SK-N-SH (cell line): Measurements from ENCODE around the gene GSTO1. TPM values are rescaled to one million over a fixed set of nuclear protein-coding genes. Genes with fewer than 3 reads are reported as not detected.

Experiments used
- CTCF ChIA-PET: fragments of 300-600, 350-600 bp; formaldehyde crosslinking; extraction: SDS; loops from one replicate; lab custom pipeline; 2021; lab: Yijun Ruan, JAX
- POLR2A ChIA-PET: fragments of 350-600 bp; sonication (Branson Sonifier 250); formaldehyde crosslinking; extraction: SDS; loops from one replicate; lab custom pipeline; 2020; ENCODE audit warnings: antibody characterized with exemption, inconsistent platforms; lab: Yijun Ruan, JAX
- DNase-seq: peaks from one replicate; pipeline ENCODE4 v3.0.0; 2012
- H2AFZ ChIP-seq: fragments of 200-600 bp; sonication (generic); 2 replicates; pipeline ENCODE4 v1.8.1; 2016; ENCODE audit warnings: antibody characterized with exemption, mild to moderate bottlenecking, low read depth
- H3F3A ChIP-seq: fragments of 200-600 bp; sonication (generic); replicated peaks from 2 replicates; pipeline ENCODE3; 2016; ENCODE audit warnings: antibody characterized with exemption, mild to moderate bottlenecking; ENCODE audit not compliant: insufficient read depth
- H3K27ac ChIP-seq, 2 experiments: fragments of 200-500 bp in 1 of 2; fragments of 200-600 bp in 1 of 2; sonication (Bioruptor generic) in 1 of 2; sonication (generic), shearing (Covaris generic) in 1 of 2; 2 replicates each; pipeline versions ENCODE4 v1.5.1 to v1.6.1; 2014 to 2016; ENCODE audit warnings: low read depth in 2 of 2, inconsistent platforms in 1 of 2, low read length in 1 of 2, mild to moderate bottlenecking in 1 of 2, mixed read lengths in 1 of 2
- H3K27me3 ChIP-seq: fragments of 200-600 bp; sonication (generic), shearing (Covaris generic); 2 replicates; pipeline ENCODE4 v1.6.1; 2016; ENCODE audit warnings: mixed run types; ENCODE audit not compliant: insufficient read depth
- H3K36me3 ChIP-seq, 2 experiments: fragments of 200-500 bp in 1 of 2; fragments of 200-600 bp in 1 of 2; sonication (Bioruptor generic) in 1 of 2; sonication (generic) in 1 of 2; replicated peaks in 1 of 2; 2 replicates each; pipeline versions ENCODE3 to v1.5.1; 2014 to 2016; ENCODE audit warnings: low read length in 1 of 2, mild to moderate bottlenecking in 1 of 2; ENCODE audit not compliant: insufficient read depth in 2 of 2, control insufficient read depth in 1 of 2
- H3K4me1 ChIP-seq, 2 experiments: fragments of 200-500 bp in 1 of 2; fragments of 200-600 bp in 1 of 2; sonication (Bioruptor generic) in 1 of 2; sonication (generic), shearing (Covaris generic) in 1 of 2; 2 replicates each; pipeline versions ENCODE4 v1.5.1 to v1.6.1; 2014 to 2016; ENCODE audit warnings: low read depth in 1 of 2, low read length in 1 of 2, mixed run types in 1 of 2; ENCODE audit not compliant: insufficient read depth in 2 of 2, control insufficient read depth in 1 of 2
- H3K4me2 ChIP-seq: fragments of 200-600 bp; sonication (generic), shearing (Covaris generic); 2 replicates; pipeline ENCODE4 v1.6.1; 2017; ENCODE audit warnings: mixed run types
- H3K4me3 ChIP-seq, 2 experiments: fragments of 200-500 bp in 1 of 2; fragments of 200-600 bp in 1 of 2; sonication (Bioruptor generic) in 1 of 2; sonication (generic), shearing (Covaris generic) in 1 of 2; 2 replicates each; pipeline versions ENCODE4 v1.5.1 to v1.8.1; 2014 to 2016; ENCODE audit warnings: low read depth in 2 of 2, inconsistent platforms in 1 of 2, low read length in 1 of 2, mild to moderate bottlenecking in 1 of 2, mixed read lengths in 1 of 2, moderate library complexity in 1 of 2
- H3K79me2 ChIP-seq: fragments of 200-600 bp; sonication (generic); 2 replicates; pipeline ENCODE4 v1.8.1; 2017; ENCODE audit warnings: mild to moderate bottlenecking; ENCODE audit not compliant: insufficient read depth
- H3K9ac ChIP-seq: fragments of 200-600 bp; sonication (generic); 2 replicates; pipeline ENCODE4 v1.6.1; 2017; ENCODE audit warnings: mixed run types
- H3K9me2 ChIP-seq: fragments of 200-600 bp; sonication (generic); 2 replicates; pipeline ENCODE4 v1.6.1; 2017; ENCODE audit warnings: mixed run types
- H3K9me3 ChIP-seq: fragments of 200-600 bp; sonication (generic); 2 replicates; pipeline ENCODE4 v1.6.1; 2017; ENCODE audit warnings: mixed run types, mild to moderate bottlenecking, moderate library complexity
- H4K20me1 ChIP-seq: fragments of 200-600 bp; sonication (generic); 2 replicates; pipeline ENCODE4 v1.6.1; 2017; ENCODE audit warnings: mild to moderate bottlenecking, mixed run types; ENCODE audit not compliant: insufficient read depth
- CHD2 ChIP-seq: fragments of 150-350 bp; IDR thresholded peaks from 2 replicates; pipeline ENCODE4 v1.6.1; 2018; ENCODE audit warnings: low read length; ENCODE audit not compliant: partially characterized antibody
- ELF1 ChIP-seq: IDR thresholded peaks from 2 replicates; pipeline ENCODE4 v1.4.0; 2012
- EP300 ChIP-seq, 2 experiments: IDR thresholded peaks; 2 replicates each; pipeline versions ENCODE4 v1.4.0 to v1.6.1; 2012; ENCODE audit warnings: borderline replicate concordance in 1 of 2, low read depth in 1 of 2, low read length in 1 of 2
- EZH2phosphoT487 ChIP-seq: fragments of 200-600 bp; sonication (generic); IDR thresholded peaks from 2 replicates; pipeline ENCODE4 v1.6.1; 2017; ENCODE audit warnings: low read depth, mixed run types, mild to moderate bottlenecking, antibody characterized with exemption, moderate library complexity, borderline replicate concordance
- FOXJ3 ChIP-seq: sonication (generic); formaldehyde crosslinking; IDR thresholded peaks from 2 replicates; pipeline ENCODE4 v1.5.1; 2020; ENCODE audit warnings: mild to moderate bottlenecking, missing genetic modification reagents
- FOXM1 ChIP-seq: IDR thresholded peaks from 2 replicates; pipeline ENCODE4 v1.4.0; 2012; ENCODE audit warnings: low read depth, mild to moderate bottlenecking
- GABPA ChIP-seq: IDR thresholded peaks from 2 replicates; pipeline ENCODE4 v1.4.0; 2012; ENCODE audit warnings: low read depth, mild to moderate bottlenecking
- GATA2 ChIP-seq: sonication (generic); formaldehyde crosslinking; IDR thresholded peaks from 2 replicates; pipeline ENCODE4 v1.5.0; 2020; ENCODE audit warnings: mild to moderate bottlenecking, missing genetic modification reagents
- JUND ChIP-seq: IDR thresholded peaks from 2 replicates; pipeline ENCODE4 v1.4.0; 2012
- MXI1 ChIP-seq: IDR thresholded peaks from 2 replicates; pipeline ENCODE4 v1.6.1; 2012; ENCODE audit warnings: mild to moderate bottlenecking, low read depth, low read length, improper control_type of control experiment
- NFIC ChIP-seq: IDR thresholded peaks from 2 replicates; pipeline ENCODE4 v1.4.0; 2012; ENCODE audit warnings: borderline replicate concordance
- RAD21 ChIP-seq: IDR thresholded peaks from 2 replicates; pipeline ENCODE4 v1.6.1; 2012; ENCODE audit warnings: mild to moderate bottlenecking, low read length
- RCOR1 ChIP-seq: fragments of 150-350 bp; IDR thresholded peaks from 2 replicates; pipeline ENCODE4 v1.6.1; 2017; ENCODE audit warnings: antibody characterized with exemption, low read length
- RFX5 ChIP-seq: IDR thresholded peaks from 2 replicates; pipeline ENCODE4 v1.6.1; 2012; ENCODE audit warnings: mild to moderate bottlenecking, improper control_type of control experiment, low read length
- SIN3A ChIP-seq: IDR thresholded peaks from 2 replicates; pipeline ENCODE4 v1.6.1; 2012; ENCODE audit warnings: low read depth, mild to moderate bottlenecking, low read length, moderate library complexity, borderline replicate concordance
- SMC3 ChIP-seq: IDR thresholded peaks from 2 replicates; pipeline ENCODE4 v1.6.1; 2012; ENCODE audit warnings: low read depth, low read length, improper control_type of control experiment
- TAF1 ChIP-seq: IDR thresholded peaks from 2 replicates; pipeline ENCODE4 v1.6.1; 2012; ENCODE audit warnings: low read depth, mild to moderate bottlenecking, low read length, moderate library complexity, borderline replicate concordance
- TCF12 ChIP-seq: IDR thresholded peaks from 2 replicates; pipeline ENCODE4 v1.4.0; 2012
- TEAD4 ChIP-seq: IDR thresholded peaks from 2 replicates; pipeline ENCODE4 v1.4.0; 2012; ENCODE audit warnings: mild to moderate bottlenecking, borderline replicate concordance; ENCODE audit not compliant: insufficient read depth
- YY1 ChIP-seq: IDR thresholded peaks from 2 replicates; pipeline ENCODE4 v1.4.0; 2012; ENCODE audit warnings: low read depth, mild to moderate bottlenecking
- WGBS: methylation state at CpG from one replicate; pipeline ENCODE4 v1.1.6; 2017; ENCODE audit warnings: low lambda C conversion rate; 5-methylcytosine and 5-hydroxymethylcytosine counted together
- polyA plus RNA-seq, 3 experiments: library from polyadenylated mRNA; depleted of rRNA; stranded (reverse); fragments of >200 nt; gene quantifications; 2 replicates each; pipeline ENCODE4 v1.2.3, GENCODE V29; 2012
- TF ChIP-seq, protein P1 (sequence below): fragments of 150-350 bp; IDR thresholded peaks from 2 replicates; pipeline ENCODE4 v1.6.1; 2017; ENCODE audit warnings: antibody characterized with exemption, low read length, low read depth, borderline replicate concordance
- TF ChIP-seq, protein P2 (sequence below): IDR thresholded peaks from 2 replicates; pipeline ENCODE4 v1.4.0; 2012; ENCODE audit warnings: low read depth, borderline replicate concordance
- TF ChIP-seq, protein P3 (sequence below): IDR thresholded peaks from 2 replicates; pipeline ENCODE4 v1.6.1; 2012; ENCODE audit warnings: mild to moderate bottlenecking, low read depth, low read length, moderate library complexity
- TF ChIP-seq, protein P4 (sequence below): fragments of 150-350 bp; IDR thresholded peaks from 2 replicates; pipeline ENCODE4 v1.6.1; 2016; ENCODE audit warnings: mild to moderate bottlenecking, low read depth, low read length
- TF ChIP-seq, protein P5 (sequence below): IDR thresholded peaks from 2 replicates; pipeline ENCODE4; 2012

The GSTO1 gene
- polyA plus RNA-seq, 1 of the 3 experiments (the other 2 are of a cell fraction), result 126 TPM

DNA sequence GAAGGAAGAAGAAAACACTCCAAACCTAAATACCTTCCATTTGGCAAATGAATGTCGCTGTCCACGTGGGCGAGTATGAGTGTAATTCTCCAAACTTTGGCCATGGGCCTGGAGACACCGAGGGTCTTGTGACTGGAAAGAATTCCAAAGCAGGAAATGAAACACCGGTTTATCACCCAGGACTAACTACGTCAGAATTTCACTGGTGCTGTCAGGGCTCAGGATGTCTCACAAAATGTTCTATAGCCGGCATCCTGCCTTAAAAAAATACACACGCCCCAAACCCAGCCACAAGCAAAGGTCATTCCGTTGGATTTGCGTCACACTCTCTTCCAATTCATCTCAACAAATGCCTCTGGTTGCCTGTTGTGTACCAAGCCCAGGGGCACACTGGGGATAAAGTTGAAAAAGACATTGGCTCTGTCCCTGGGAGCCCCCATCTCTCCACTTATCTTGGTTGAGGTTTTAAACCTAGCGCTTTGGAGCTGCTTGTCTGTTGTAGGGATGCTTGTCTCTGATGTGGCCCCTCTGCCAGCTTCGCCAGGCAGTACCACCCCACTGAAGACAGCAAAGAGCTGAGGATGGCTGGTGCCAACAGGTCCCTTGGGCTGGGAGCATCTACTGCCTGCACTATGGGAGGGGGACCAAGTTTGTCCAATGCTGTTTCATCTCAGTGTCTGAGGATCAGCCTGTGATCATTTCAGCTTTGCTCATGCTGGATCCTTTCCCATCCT is 45.5 kb downstream of the GSTO1 start:
- peak overlapping the region; percentile 96 to 98 for H3K27ac ChIP-seq
- no peak for DNase-seq
- no peaks in the 10 kb centered on the region for H3K27me3 ChIP-seq
- H4K20me1 ChIP-seq, result no peaks in the 10 kb centered on the region
- H3F3A ChIP-seq, result peaks cover 19% of the 10 kb centered on the region
- POLR2A ChIA-PET, result interaction anchor here (1.1 kb wide), 1 partner anchor 38 kb away, joined by 3 read pairs; the partner anchor contains the start of gene ITPRIP
- peak overlapping the region; percentile 82 for H3K9ac ChIP-seq
- no peaks in the 10 kb centered on the region for H3K9me2 ChIP-seq
- H3K9me3 ChIP-seq, result no peaks in the 10 kb centered on the region
- H3K4me1 ChIP-seq, result peaks cover 22 to 33% of the 10 kb centered on the region in 2 experiments
- H3K36me3 ChIP-seq, result no peaks in the 10 kb centered on the region
- H3K79me2 ChIP-seq, result no peaks in the 10 kb centered on the region
- H2AFZ ChIP-seq, result no peak overlapping the region; the same call in 1 of the 2 replicates
- peak overlapping the region; percentile 83 for H3K4me2 ChIP-seq
- WGBS, result 25% methylated on average over 11 of the region's 12 CpGs
- H3K4me3 ChIP-seq, result peak overlapping the region; percentile 9 to 15; a peak in 2 of 4 replicates
- CTCF ChIA-PET, result interaction anchor here (0.7 to 3.5 kb wide), 15 partner anchors 8 to 322 kb away, joined by 3 to 46 read pairs (median 5); partner anchors contain the start of genes CFAP58 and ITPRIP
- TF ChIP-seq EZH2phosphoT487 (no peak), TEAD4 (no peak), RFX5 (no peak), SIN3A (no peak), NFIC (peak; percentile 58; the same call in 1 of the 2 replicates), EP300 (IDR thresholded peaks at IDR 0.05; ENCODE audit: borderline replicate concordance in 1 of 2, low read depth in 1 of 2, low read length in 1 of 2) (peak in 1 of 2 experiments; percentile 50; a peak in 1 of 4 replicates), JUND (no peak), FOXM1 (no peak), FOXJ3 (no peak), ELF1 (no peak), MXI1 (no peak), GABPA (no peak), GATA2 (CRISPR knock-in tag) (no peak), TAF1 (no peak), RCOR1 (no peak), YY1 (no peak), CHD2 (no peak), RAD21 (no peak), TCF12 (peak; percentile 58), SMC3 (no peak)
- TF ChIP-seq, protein P1, sequence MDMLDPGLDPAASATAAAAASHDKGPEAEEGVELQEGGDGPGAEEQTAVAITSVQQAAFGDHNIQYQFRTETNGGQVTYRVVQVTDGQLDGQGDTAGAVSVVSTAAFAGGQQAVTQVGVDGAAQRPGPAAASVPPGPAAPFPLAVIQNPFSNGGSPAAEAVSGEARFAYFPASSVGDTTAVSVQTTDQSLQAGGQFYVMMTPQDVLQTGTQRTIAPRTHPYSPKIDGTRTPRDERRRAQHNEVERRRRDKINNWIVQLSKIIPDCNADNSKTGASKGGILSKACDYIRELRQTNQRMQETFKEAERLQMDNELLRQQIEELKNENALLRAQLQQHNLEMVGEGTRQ, result no peak
- TF ChIP-seq, protein P2, sequence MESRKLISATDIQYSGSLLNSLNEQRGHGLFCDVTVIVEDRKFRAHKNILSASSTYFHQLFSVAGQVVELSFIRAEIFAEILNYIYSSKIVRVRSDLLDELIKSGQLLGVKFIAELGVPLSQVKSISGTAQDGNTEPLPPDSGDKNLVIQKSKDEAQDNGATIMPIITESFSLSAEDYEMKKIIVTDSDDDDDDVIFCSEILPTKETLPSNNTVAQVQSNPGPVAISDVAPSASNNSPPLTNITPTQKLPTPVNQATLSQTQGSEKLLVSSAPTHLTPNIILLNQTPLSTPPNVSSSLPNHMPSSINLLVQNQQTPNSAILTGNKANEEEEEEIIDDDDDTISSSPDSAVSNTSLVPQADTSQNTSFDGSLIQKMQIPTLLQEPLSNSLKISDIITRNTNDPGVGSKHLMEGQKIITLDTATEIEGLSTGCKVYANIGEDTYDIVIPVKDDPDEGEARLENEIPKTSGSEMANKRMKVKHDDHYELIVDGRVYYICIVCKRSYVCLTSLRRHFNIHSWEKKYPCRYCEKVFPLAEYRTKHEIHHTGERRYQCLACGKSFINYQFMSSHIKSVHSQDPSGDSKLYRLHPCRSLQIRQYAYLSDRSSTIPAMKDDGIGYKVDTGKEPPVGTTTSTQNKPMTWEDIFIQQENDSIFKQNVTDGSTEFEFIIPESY, result no peak
- TF ChIP-seq, protein P3, sequence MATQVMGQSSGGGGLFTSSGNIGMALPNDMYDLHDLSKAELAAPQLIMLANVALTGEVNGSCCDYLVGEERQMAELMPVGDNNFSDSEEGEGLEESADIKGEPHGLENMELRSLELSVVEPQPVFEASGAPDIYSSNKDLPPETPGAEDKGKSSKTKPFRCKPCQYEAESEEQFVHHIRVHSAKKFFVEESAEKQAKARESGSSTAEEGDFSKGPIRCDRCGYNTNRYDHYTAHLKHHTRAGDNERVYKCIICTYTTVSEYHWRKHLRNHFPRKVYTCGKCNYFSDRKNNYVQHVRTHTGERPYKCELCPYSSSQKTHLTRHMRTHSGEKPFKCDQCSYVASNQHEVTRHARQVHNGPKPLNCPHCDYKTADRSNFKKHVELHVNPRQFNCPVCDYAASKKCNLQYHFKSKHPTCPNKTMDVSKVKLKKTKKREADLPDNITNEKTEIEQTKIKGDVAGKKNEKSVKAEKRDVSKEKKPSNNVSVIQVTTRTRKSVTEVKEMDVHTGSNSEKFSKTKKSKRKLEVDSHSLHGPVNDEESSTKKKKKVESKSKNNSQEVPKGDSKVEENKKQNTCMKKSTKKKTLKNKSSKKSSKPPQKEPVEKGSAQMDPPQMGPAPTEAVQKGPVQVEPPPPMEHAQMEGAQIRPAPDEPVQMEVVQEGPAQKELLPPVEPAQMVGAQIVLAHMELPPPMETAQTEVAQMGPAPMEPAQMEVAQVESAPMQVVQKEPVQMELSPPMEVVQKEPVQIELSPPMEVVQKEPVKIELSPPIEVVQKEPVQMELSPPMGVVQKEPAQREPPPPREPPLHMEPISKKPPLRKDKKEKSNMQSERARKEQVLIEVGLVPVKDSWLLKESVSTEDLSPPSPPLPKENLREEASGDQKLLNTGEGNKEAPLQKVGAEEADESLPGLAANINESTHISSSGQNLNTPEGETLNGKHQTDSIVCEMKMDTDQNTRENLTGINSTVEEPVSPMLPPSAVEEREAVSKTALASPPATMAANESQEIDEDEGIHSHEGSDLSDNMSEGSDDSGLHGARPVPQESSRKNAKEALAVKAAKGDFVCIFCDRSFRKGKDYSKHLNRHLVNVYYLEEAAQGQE, result peak; percentile 81
- TF ChIP-seq, protein P4, sequence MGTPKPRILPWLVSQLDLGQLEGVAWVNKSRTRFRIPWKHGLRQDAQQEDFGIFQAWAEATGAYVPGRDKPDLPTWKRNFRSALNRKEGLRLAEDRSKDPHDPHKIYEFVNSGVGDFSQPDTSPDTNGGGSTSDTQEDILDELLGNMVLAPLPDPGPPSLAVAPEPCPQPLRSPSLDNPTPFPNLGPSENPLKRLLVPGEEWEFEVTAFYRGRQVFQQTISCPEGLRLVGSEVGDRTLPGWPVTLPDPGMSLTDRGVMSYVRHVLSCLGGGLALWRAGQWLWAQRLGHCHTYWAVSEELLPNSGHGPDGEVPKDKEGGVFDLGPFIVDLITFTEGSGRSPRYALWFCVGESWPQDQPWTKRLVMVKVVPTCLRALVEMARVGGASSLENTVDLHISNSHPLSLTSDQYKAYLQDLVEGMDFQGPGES, result no peak
- TF ChIP-seq, protein P5, sequence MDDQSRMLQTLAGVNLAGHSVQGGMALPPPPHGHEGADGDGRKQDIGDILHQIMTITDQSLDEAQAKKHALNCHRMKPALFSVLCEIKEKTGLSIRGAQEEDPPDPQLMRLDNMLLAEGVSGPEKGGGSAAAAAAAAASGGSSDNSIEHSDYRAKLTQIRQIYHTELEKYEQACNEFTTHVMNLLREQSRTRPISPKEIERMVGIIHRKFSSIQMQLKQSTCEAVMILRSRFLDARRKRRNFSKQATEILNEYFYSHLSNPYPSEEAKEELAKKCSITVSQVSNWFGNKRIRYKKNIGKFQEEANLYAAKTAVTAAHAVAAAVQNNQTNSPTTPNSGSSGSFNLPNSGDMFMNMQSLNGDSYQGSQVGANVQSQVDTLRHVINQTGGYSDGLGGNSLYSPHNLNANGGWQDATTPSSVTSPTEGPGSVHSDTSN, result no peak; the same call in 1 of the 2 replicates
